HG02981 (cell line): ENCODE measurements around the gene C5orf63.
"Not testable (repeated sequence)": the region's sequence is repeated elsewhere in the genome, so short reads cannot be mapped to it uniquely, and the experiment has no call there.

Experiments used
- ATAC-seq: cut with Tn5 transposase; IDR thresholded peaks from one replicate; pipeline ENCODE4 v1.9.1; 2021; ENCODE audit warnings: mild to moderate bottlenecking, moderate library complexity; ENCODE audit not compliant: unreplicated experiment

C5orf63 gene

DNA sequence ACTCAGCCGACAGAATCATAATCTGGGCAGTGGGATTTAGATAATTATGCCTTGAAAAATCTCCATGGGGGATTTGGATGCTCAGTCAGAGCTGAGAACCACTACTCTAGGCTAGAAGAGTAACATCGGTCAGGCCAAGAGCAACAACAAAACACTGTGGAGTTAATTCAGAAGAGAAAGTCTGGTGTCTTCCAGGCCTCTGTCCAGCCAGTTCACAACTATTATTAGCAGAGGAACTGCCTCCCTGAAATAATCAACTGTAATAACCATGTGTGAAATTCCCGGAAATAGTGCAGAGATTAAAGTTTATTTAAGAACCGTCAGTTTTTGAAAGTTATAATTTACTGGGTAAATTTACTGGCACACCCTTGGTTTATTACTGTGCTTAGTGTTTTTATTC is 34.8 kb downstream of the C5orf63 start:
- ATAC-seq, result no peak

DNA sequence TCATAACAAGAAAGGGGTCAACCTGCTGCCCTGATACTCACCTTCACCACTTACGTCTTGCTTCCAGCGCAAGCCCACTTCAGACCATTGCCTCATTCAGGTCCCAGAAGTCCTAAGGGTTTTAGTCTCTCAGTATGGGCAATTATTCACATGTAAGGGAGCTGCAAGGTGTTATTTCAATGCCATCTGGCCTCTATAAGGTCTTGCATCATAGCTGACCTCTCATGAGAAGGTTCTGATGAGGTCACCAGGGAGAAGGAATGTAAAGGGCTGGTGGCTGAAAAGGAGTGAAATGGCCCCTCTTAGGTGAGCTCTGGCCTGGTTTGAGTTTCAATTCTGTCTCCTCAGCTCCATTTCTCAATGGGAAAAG is 41.5 kb downstream of the C5orf63 start:
- no peak for ATAC-seq

DNA sequence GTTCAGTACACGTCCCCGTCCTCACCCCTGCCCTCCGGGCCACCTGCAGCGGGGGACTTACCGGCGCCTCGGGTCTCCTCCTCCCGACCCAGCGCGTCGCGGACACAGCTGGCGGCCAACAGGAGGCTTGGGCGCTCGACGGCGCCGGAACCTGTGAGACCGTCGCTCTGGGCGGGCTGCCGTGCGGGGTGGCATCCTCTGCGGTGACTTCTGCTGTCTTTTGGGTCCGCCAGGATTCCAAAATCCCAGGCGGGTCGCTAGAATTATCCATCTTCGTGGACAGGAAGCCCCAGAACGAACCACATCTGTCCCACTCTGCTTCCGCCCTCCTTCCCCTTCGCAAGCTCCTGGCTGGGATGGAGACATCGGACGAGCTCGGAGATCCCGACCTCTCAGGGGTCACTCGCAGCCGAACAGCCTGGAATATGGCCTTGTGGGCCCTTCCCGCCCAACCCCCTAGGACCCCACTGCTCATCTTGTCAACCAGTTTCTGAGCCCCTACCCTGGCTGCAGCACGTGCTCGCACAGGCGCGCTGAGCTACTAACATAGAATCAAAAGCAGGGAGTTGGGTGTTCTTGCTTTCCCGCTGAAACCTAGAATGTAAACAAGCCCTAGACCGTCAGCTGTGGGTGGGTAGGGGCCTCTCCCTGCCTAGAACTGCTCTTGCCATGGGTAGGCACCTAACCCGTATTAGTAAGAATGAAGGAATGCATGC is 42.0 kb downstream of the C5orf63 start:
- peak; percentile 18 for ATAC-seq

DNA sequence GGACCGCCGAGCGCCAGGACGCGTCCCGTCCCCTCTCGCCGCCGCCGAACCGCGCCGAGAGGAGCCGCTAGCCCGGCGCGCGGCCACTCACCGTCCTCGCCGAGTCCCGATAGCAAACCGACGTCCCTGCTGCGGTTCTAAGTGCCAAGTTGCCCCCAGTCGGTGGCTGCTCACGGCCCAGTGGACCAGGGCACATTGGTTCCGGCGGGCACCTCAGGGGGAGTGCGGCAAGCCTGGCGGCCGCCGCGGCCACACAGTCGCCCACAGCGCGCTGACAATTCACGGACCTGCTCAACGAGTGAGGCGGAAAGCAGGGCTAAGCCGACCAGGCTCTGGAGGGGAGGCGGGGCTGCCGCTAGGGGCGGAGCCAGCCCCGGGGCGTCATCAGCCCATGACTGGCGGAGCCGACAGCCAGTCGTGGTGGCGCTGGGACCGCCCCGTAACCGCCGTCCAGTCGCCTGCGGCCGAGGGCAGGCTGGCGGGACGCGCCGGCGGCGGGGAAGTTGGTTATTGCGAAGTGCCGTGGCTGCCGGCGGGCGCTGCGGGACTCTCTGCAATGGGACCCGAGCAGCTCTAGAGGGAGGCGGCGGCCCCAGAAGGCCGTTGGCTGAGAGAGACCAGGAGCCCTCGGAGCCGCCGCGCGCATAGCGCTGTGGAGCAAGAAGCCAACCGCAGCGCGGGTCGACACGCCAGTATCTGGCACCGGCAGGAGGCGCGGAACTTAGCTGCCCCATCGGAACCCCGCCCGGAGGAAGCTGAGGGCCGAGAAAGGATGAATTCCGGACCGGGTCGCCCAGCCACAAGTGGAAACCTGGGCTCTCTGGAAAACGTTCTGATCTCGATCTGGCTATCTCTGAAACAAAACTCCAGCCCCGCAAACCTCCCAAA is 42.8 kb downstream of the C5orf63 start, which contains the start of gene MARCHF3:
MARCHF3 (minus strand) TSS at position 300 of the 888 bp plus-strand sequence. CDS start 112,387 bp downstream, outside the sequence.
- peak; percentile 93 for ATAC-seq

DNA sequence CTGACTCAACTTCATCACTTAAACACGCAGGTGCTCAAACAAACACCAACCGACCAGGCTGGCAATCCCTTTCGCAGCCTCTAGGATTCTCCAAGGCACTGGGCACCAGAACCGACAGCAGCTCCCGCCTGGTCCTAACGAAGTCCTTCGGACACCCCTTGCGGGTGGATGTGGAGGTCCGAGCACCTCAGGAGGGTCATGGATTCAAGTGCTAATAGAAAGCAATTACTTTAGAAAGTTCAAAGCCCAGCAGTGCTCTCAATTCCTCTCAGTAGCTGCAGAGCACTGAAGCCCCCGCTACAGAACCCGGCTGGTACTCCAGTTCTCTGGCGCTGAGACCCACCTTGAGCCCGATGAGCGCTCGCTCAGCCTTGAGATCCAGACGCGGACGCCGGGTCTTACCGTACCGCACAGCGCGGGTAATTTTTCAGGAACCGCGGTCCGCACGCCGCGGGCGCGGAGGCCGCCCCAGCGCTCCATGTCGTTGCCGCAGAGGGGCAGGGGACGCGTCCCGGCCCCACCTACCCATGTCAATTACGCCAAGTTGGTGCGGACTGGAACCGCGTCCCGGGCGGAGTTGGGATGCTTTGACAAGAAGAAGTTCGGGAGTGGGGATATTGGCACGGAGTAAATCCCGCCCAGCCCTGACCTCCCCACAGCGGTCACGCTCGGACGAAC is 43.6 kb downstream of the C5orf63 start:
- ATAC-seq, result peak; percentile 27

DNA sequence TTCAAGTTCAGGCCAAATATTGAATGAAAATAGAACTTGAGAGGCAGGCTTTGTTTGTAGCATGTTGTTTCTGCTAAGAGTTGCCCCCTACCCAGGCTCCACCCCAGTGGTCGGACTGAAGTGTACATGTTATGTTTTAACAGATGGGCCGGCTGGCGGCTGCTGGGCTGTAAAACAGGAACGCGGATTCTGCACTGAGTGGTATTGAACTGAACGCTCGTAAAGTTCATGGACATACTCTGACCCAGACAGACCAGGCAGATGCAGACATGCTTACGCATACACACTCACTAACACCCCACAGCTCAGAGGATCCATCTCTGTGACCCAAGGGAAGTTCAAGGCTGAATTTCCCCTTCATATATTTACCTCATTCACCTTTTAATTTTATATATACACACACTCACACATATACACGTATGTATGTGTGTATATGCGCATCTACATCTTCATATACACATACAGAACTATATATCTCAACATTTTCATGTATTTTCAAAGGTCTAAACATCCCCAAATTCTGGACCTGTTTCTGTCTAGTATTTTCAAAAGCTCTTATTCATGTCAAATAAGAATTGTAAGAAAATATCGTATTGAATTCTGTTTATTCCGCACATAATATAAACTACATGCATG is 44.4 kb downstream of the C5orf63 start:
- ATAC-seq, result no peak

DNA sequence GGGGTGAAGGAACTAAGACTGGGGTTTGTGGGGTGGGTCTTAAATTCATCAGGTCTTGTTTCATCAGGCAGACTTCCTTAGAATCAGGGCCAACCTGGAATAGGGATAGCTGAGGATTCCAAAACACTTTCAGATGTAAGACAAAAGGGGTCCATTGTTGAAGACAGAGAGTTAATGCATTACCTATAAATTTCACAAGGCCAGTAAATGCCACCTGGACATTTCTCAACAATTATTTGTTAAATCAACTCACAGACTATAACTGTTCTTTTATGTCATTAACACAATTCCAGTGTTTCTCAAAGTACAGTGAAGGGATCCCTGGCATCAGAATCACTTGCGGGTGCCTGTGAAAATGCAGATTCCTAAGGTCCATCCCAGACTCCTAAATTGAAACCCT is 45.8 kb downstream of the C5orf63 start:
- ATAC-seq, result no peak

DNA sequence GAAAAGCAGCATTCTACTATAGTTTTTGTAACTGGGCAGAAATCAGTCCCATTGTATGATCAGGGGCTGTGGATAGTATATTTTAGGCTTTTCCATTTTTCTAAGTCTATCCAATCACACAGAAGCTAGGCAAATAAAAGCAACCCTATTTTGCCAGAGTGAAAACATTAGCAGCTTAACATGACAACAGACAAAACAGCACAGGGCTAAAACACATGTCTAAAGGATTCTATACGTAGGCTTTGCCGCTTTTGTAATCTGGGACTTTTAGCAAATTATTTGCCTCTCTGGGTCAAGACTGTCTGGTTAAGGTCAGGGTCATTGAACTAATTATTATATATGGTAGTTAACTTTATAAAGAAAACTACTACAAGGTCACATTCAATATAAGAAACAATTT is 47.1 kb downstream of the C5orf63 start:
- no peak for ATAC-seq

DNA sequence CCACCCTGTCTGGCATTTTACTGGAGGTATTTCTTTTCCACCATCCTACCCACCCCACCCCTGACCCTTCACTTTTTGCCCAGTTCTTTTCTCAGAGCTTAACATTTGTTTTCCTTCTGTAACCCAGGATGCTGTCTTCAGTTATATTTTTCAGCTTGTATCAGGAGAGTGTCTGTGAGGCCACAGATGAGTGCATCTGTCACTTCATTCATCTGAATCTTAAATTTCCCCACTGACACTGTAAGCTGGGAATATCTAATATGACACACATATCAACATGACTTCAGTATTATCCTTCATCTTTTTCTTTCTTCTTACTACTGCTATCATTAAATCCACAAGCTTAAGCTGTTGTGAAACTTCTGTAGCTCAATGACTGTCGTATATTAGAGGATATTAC is 47.8 kb downstream of the C5orf63 start:
- ATAC-seq, result no peak

DNA sequence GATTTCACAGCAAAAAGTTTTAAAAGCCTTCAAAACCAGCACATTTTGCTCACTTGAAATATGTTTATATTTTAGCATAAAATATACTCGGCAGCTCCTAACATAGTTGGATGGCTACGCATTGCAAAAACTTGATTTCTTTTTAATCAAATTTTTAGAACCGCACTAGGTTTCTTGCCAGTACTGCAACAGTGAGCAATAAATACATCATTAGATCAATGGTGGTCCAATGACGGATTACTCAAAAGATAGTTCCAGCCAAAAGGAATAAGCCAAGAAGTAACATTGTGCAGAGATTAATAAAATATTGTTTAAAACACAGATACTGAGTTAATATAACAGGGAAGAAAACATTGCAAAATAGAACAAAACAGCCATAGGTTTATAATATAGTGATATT is 48.5 kb downstream of the C5orf63 start:
- ATAC-seq, result no peak

DNA sequence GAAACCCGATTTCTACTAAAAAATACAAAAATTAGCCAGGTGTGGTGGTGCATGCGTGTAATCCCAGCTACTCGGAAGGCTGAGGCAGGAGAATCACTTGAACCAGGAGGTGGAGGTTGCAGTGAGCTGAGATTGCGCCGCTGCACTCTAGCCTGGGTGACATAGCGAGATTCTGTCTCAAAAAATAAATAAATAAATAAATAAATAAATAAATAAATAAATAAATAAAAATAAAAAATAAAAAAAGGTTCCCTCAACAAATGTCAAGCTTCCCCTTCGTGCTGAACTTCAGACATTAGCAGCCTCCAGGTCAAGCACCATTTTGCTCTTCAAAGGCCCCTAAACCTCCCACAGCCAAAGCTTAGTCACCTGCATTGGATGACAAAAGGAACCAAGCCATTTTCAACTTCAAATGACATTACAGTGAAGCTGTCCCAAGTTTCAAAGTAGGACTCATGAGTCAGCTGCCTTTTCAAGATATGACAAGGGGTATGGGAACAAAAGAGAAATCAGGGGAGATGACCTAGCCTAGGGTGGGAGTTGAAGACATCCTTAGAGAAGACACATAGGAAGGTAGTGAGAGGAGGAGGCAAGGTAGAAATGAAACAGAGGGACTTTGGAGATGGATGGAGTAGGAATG is 49.6 kb downstream of the C5orf63 start:
- ATAC-seq, result not testable (repeated sequence)

DNA sequence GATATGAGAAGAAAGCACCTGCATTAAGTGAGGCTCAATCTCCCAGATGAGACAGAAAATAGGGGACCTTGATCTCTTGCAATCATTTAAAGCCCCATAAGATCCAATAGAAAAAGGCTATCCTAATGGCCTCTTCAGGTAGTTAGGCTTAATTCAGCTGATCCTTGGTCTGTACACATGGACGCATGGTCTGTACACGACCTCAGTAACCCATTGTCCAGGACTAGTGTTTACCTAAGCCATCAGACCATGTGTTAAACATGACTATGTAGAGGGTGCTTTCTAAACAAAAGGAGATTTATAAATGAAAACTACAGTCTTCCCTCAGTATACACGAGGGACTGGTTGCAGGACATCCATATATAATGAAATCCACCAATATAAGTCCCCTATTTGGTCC is 50.5 kb downstream of the C5orf63 start:
- no peak for ATAC-seq

DNA sequence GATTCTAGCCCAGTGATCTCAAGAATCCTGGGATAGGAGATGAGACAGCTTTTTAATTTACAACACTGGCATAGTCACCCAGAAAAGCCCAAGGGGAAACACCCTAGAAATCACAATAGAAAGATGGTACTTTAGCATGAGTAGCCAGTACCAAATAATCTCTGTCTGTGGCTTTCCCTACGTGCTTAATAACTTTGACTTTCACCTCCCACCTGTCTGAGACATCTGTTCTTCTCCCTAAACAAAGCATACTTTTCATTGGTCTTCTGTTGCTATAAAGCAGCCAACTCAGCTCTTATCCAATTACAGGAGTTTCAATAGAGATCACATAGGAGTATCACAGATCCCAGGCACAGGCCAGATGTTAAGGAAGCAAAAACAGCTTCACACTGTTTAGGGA is 53.4 kb downstream of the C5orf63 start:
- peak; percentile 42 for ATAC-seq

DNA sequence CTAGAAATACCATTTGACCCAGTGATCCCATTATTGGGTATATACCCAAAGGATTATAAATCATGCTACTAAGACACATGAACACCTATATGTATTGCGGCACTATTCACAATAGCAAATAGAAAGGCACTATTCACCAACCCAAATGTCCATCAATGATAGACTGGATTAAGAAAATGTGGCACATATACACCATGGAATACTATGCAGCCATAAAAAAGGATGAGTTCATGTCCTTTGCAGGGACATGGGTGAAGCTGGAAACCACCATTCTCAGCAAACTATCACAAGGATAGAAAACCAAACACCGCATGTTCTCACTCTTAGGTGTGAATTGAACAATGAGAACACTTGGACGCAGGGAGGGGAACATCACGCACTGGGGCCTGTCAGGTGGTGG is 56.6 kb downstream of the C5orf63 start:
- ATAC-seq, result not testable (repeated sequence)

DNA sequence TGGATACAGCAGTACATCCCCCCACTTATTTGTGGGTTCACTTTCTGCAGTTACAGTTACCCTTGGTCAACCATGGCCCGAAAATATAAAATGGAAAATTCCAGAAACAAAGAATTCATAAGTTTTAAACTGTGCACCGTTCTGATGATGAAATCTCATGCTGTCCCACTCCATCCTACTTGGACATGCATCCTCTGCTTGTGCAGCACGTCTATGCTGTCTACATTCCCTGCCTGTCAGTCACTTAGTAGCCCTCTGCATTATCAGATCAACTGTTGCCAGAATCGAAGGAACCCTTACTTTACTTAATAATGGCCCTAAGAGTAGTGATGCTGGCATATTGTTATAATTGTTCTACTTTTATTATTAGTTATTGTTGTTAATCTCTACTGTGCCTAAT is 57.6 kb downstream of the C5orf63 start:
- no peak for ATAC-seq

DNA sequence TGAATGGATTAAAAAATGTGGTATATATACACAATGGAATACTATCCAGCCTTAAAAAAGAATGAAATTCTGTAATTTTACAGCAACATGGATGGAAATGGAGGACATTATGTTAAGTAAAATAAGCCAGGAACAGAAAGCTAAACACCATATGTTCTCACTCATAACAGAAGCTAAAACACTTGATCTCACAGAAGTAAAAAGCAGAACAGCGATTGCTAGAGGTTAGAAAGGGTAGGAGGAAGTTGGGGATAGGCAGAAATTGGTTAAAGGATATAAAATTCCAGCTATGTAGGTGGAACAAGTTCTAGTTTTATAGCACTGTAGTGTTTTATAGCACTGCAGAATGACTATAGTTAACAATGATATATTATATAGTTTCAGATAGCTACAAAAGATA is 58.7 kb downstream of the C5orf63 start:
- no peak for ATAC-seq

DNA sequence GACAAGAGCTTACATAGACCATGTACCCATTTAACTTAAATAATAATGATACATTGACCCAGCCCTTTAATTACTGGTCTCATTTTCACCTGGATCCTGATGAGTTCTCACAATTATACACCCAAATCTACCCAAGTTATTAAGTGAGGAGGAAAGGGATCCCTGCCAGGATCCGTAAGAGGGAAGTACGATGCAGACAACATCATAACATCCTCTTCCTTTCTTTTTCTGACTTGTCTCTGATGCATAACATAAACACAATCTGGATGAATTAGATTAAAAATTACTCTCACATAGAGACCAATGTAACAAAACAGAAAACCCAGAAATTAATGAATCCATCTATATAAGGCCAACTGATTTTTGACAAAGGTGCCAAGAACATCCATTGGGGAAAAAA is 59.9 kb downstream of the C5orf63 start:
- ATAC-seq, result no peak

DNA sequence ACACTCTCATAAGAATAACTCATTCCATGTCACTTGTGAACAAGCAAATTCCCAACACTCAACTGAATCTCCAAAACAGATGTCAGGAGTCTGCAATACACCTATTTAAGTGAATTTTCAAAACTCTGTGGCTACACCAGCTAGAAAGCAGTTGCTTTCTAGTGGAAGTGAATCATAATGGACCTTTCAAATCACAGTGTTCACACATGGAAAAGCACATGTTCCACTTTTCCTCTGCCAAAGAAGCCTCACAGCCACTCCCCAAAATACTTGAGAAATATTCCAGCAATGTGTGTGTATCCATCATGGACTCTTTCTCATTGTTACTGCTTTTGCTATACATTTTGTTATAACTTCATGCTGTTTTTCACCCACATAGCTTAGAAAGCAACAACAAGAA is 60.4 kb downstream of the C5orf63 start:
- ATAC-seq, result no peak

DNA sequence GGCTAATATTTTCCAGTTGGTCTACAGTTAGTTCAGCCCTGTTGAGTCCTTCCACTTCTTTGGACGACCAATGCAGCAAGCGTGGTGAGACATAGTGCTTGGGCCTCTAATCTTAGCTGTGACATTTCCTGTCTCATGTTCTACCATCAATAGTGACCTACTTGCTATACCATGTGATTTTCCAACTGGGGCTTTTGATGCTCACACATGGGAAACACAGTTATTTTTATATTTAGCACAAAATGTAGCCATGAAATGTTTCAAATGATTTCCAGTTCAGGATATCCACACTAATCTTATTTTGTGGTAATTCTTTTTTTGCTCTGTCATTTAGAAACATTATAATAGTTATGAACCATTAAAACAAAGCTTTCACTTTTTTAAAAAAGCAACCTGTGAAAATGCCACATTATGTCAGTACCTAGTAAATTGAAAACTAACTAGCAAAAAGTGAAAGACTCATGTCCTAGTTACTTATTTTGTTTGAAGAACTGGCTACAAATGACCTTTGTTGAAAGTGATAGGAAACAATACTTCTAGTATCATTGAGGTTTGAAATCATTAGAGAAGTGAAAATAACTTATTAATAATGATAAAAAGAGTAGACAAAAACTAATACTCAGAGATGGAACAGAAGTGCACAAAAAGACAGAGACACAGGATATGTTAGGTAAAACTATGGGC is 61.2 kb downstream of the C5orf63 start:
- ATAC-seq, result peak; percentile 76

DNA sequence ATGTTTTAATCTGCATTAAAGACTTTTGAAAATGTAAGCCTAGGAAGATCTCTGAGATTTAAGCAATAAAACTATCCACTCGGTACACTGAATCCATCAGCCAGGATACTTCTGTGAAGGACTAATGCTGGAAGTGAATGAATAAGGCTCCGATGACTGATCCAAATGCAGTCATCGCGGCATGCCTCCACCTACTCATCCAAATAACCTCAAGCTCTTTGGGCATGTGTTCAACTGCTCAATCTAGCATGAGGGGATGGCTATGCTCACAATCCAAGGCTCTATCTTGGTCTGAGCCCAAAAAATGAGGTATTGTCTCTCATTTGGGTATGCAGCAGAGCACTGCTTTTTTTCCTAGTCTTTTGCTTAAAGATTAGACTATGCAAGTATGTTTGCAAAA is 62.1 kb downstream of the C5orf63 start:
- ATAC-seq, result no peak
